ENCODE measurements around the gene WDR26.

DNA sequence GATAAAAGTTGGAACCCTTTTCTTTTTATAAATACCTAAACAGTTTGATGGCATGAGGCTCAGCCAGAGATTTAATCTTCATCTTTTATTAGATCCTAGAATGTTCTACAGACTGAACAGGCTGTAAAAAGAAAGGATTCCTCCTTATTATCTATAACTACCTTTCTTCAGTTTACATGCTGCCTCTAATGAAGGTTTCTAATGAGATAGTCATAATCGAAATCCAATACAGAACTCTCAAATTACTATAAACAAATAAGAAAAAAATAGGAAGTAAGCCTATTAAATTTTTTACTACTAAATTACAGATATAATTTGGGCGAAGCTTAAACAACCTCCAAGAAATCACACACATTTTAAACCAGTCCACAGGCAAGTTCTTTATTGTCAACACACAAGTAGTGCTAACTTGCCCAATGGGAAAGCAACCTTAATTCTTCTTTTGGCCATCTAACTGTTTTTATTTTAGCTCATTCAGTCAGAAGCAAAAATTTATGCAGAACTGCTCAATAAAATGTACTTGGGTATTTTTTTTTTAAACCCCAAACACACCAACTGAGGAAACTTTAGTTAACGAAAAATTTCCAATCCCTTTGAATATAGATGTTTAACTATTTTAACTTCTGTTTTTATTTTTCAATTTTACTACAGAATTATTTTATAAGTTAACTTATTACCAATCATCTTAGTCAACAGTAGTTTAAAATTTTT, 4.8 kb downstream of the WDR26 start:
- TF ChIP-seq, protein P1, sequence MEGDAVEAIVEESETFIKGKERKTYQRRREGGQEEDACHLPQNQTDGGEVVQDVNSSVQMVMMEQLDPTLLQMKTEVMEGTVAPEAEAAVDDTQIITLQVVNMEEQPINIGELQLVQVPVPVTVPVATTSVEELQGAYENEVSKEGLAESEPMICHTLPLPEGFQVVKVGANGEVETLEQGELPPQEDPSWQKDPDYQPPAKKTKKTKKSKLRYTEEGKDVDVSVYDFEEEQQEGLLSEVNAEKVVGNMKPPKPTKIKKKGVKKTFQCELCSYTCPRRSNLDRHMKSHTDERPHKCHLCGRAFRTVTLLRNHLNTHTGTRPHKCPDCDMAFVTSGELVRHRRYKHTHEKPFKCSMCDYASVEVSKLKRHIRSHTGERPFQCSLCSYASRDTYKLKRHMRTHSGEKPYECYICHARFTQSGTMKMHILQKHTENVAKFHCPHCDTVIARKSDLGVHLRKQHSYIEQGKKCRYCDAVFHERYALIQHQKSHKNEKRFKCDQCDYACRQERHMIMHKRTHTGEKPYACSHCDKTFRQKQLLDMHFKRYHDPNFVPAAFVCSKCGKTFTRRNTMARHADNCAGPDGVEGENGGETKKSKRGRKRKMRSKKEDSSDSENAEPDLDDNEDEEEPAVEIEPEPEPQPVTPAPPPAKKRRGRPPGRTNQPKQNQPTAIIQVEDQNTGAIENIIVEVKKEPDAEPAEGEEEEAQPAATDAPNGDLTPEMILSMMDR (IDR thresholded peaks at IDR 0.05; ENCODE audit: low read depth, low read length, poor library complexity, severe bottlenecking) = no peak
- no peak for TF ChIP-seq EZH2phosphoT487 (IDR thresholded peaks at IDR 0.05; ENCODE audit: borderline replicate concordance, low read length)
